HG03571 (cell line): Measurements from ENCODE around the gene PCED1B.

ENCODE experiments used
- ATAC-seq: cut with Tn5 transposase; IDR thresholded peaks from one replicate; pipeline ENCODE4 v1.9.1; 2021; ENCODE audit not compliant: unreplicated experiment

PCED1B gene

GRCh38 chr12:47088021-47088944 lies 8.9 kb downstream of the PCED1B start:
- ATAC-seq = no peak

GRCh38 chr12:47091009-47091408 lies 11.6 kb downstream of the PCED1B start:
- ATAC-seq = no peak

- no peak for ATAC-seq
Measured at GRCh38 chr12:47094804-47095203, 15.4 kb downstream of the PCED1B start.

GRCh38 chr12:47095446-47096236 lies 16.2 kb downstream of the PCED1B start:
- no peak for ATAC-seq

- ATAC-seq = no peak
Measured at GRCh38 chr12:47097276-47097896, 18.0 kb downstream of the PCED1B start.

- ATAC-seq = no peak
Measured at GRCh38 chr12:47098099-47098498, 18.7 kb downstream of the PCED1B start.

GRCh38 chr12:47099610-47100009 lies 20.2 kb downstream of the PCED1B start:
- no peak for ATAC-seq

GRCh38 chr12:47100160-47100559 lies 20.7 kb downstream of the PCED1B start:
- no peak for ATAC-seq

GRCh38 chr12:47102406-47102805 lies 23.0 kb downstream of the PCED1B start:
- ATAC-seq = no peak

- no peak for ATAC-seq
Measured at GRCh38 chr12:47102845-47103651, 23.6 kb downstream of the PCED1B start.

- no peak for ATAC-seq
Measured at GRCh38 chr12:47105914-47106674, 26.7 kb downstream of the PCED1B start.

GRCh38 chr12:47107446-47107845 lies 28.0 kb downstream of the PCED1B start:
- no peak for ATAC-seq

- no peak for ATAC-seq
Measured at GRCh38 chr12:47107926-47108325, 28.5 kb downstream of the PCED1B start.

GRCh38 chr12:47110011-47110541 lies 30.7 kb downstream of the PCED1B start:
- no peak for ATAC-seq

- ATAC-seq = no peak
Measured at GRCh38 chr12:47110718-47111391, 31.4 kb downstream of the PCED1B start.

- ATAC-seq = no peak
Measured at GRCh38 chr12:47111392-47111778, 32.0 kb downstream of the PCED1B start.

GRCh38 chr12:47111854-47112253 lies 32.4 kb downstream of the PCED1B start:
- ATAC-seq = no peak

GRCh38 chr12:47112679-47113078 lies 33.3 kb downstream of the PCED1B start:
- no peak for ATAC-seq

GRCh38 chr12:47114481-47114892 lies 35.1 kb downstream of the PCED1B start:
- no peak for ATAC-seq
